Hepatocyte (in vitro differentiated cells): Measurements from ENCODE around the gene MYO1D.

Source experiments
- EZH2 ChIP-seq: fragments of 200-600 bp; sonication (generic); IDR thresholded peaks from 2 replicates; pipeline ENCODE4 v1.6.1; 2016; ENCODE audit warnings: antibody characterized with exemption, mild to moderate bottlenecking, borderline replicate concordance
- EZH2phosphoT487 ChIP-seq: fragments of 200-600 bp; sonication (generic); IDR thresholded peaks from one replicate; pipeline ENCODE4 v1.6.1; 2018; ENCODE audit warnings: antibody characterized with exemption, mild to moderate bottlenecking, low read depth, moderate library complexity; ENCODE audit not compliant: unreplicated experiment, severe bottlenecking
- TF ChIP-seq, protein P1 (sequence below): fragments of 200-600 bp; sonication (generic); IDR thresholded peaks from 2 replicates; pipeline ENCODE4 v1.5.1; 2016; ENCODE audit warnings: antibody characterized with exemption, mild to moderate bottlenecking; ENCODE audit not compliant: poor library complexity

DNA sequence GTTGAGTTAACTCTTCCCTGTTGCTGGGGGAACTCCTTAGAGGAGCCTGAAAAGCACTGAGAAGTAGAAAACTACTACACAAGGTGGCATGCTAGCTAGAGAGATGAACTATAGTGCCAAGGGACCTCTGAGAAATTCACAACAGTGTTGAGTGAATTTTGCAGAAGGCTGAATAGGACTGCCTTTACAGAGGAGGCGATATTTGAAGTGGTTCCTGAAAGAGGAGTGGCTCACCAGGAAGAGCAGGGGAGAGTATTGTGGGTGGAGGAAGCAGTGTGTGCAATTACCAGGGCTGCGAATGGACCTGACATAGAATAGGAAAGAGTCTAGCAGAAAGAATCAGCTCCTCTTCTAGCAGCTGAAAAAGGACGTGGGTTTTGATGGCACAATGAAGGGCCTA, 323.8 kb downstream of the MYO1D start:
- TF ChIP-seq, protein P1, sequence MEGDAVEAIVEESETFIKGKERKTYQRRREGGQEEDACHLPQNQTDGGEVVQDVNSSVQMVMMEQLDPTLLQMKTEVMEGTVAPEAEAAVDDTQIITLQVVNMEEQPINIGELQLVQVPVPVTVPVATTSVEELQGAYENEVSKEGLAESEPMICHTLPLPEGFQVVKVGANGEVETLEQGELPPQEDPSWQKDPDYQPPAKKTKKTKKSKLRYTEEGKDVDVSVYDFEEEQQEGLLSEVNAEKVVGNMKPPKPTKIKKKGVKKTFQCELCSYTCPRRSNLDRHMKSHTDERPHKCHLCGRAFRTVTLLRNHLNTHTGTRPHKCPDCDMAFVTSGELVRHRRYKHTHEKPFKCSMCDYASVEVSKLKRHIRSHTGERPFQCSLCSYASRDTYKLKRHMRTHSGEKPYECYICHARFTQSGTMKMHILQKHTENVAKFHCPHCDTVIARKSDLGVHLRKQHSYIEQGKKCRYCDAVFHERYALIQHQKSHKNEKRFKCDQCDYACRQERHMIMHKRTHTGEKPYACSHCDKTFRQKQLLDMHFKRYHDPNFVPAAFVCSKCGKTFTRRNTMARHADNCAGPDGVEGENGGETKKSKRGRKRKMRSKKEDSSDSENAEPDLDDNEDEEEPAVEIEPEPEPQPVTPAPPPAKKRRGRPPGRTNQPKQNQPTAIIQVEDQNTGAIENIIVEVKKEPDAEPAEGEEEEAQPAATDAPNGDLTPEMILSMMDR = no peak
- TF ChIP-seq EZH2 = no peak
- TF ChIP-seq EZH2phosphoT487 = no peak
